ENCODE measurements around the gene SCAPER.
"Not testable (repeated sequence)": the region's sequence is repeated elsewhere in the genome, so short reads cannot be mapped to it uniquely, and the experiment has no call there.

The SCAPER gene

DNA sequence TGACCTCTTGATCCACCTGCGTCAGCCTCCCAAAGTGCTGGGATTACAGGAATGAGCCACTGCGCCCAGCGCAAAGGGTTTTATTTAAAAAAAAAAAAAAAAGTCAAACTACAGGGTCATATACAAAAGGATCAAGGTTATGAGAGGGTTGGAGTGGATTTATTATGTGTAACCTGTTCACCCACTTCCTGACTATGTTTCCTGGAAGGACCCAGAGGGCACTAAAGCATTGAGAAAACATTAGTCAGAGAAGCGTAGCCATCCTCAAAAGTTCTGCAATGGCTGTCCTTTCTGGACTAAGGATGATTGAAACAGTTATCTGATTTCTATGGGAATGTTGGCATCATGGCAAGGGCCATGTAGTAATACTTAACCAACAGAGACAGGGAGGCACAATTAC, 7.3 kb upstream of the SCAPER start:
- no peak for DNase-seq

DNA sequence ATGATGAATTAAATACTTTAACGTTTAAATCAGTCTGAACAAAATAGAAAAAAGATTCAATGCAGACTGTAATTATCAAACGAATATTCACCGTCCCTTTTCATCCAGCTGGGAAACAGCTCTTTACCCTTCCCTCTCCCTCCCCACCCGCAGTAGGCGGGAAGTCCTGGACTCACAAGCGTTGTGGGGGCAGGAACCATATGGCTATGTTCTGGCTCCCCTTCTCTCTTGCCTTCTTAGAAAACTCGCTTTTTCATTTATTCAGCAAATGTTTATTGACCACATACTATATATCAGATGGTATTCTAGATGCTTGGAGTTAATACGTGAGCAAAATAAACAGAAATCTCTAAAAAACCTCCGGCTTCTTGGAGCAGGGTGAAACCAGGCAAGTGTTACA, 715 bp upstream of the SCAPER start:
- DNase-seq: no peak

DNA sequence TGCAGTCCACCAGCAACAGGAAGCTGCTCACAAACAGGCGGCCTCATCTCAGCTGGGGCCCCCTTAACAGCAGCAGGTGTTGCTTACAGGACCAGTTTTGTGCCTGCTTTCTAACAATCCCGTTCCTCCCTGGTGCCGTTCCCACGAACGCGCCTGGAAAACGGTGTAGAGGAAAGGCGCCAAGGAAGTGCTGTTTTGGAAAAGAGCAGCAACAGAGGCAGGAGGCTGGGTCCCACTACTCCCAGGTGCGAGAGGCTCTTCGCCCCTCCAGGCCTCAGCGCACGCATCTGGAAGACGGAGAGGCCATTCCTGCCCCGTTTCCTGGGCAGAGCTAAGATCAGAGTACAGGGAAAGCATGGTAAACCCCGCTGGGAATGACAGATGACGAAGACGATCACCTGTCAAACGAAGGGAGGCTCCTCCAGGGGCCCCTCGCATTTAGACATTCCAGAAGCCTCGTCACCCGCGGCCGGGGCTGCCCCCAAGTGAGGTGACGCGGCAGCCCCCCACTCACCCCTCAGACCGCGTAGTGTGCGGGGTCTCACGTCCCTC, 603 bp downstream of the SCAPER start:
- peak; percentile 12 for DNase-seq

DNA sequence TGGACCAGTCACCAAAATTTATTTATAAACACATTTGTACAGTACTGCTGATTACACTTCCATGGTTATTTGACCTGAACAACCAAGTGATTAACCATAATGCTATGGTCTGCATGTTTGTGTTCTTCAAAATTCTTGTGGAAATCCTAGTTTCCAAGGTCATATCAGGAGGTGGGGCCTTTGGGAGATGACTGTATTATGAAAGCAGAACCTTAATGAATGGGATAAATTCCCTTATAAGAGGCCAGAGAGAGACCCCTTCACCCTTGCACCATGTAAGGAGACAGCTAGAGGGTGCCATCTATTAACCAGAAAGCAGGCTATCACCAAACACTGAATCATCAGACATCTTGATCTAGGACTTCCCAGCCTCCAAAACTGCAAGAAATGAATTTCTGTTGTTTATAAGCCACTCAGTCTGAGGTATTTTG, 1.9 kb downstream of the SCAPER start:
- peak; percentile 45 for DNase-seq

DNA sequence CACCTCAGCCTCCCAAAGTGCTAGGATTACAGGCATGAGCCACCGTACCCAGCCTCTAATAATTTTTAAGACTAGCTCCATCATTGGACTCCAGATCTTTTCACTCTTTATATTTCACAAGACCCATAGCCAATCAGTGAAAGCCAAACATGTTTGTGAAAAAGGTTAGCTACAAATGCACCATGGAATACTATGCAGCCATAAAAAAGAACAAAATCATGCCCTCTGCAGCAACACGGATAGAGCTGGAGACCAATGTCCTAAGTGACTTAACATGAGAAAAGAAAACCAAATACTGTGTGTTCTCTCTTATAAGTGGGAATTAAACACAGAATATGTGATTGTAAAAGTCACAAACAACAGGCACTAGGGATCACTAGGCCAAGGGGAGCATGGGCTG, 3.2 kb downstream of the SCAPER start:
- no peak for DNase-seq

DNA sequence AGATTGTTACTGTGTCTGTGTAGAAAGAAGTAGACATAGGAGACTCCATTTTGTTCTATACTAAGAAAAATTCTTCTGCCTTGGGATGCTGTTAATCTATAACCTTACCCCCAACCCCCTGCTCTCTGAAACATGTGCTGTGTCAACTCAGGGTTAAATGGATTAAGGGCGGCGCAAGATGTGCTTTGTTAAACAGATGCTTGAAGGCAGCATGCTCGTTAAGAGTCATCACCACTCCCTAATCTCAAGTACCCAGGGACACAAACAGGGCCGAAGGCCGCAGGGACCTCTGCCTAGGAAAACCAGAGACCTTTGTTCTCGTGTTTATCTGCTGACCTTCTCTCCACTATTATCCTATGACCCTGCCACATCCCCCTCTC, 5.2 kb downstream of the SCAPER start:
- DNase-seq: not testable (repeated sequence)

DNA sequence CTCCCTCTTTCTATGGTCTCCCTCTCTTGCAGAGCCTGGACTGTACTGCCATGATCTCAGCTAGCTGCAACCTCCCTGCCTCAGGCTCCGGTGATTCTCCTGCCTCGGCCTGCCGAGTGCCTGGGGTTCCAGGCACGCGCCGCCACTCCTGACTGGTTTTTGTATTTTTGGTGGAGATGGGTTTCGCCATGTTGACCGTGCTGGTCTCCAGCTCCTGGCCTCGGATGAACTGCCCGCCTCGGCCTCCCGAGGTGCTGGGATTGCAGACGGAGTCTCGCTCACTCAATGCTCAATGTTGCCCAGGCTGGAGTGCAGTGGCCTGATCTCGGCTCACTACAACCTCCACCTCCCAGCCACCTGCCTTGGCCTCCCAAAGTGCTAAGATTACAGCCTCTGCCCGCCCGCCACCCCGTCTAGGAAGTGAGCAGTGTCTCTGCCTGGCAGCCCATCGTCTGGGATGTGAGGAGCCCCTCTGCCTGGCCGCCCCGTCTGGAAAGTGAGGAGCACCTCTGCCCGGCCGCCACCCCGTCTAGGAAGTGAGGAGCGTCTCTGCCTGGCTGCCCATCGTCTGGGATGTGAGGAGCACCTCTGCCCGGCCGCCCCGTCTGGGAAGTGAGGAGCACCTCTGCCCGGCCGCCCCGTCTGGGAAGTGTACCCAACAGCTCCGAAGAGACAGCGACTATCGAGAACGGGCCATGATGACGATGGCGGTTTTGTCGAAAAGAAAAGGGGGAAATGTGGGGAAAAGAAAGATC, 5.8 kb downstream of the SCAPER start:
- DNase-seq: not testable (repeated sequence)

DNA sequence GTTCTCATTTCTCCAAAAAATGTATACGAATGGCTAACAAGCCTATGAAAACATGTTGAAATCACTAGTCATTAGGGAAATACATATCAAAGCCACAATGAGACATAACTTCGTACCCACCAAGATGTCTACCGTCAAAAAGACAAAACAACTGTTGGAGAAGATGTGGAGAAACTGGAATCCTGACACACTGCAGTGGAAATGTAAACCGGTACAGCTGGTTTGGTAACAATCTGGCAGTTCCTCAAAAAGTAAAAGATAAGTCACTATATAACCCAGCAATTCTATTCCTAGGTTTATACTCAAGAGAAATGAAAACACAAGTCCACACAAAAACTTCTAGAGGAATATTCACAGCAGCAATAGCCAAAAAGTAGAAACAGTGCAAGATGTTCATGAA, 7.0 kb downstream of the SCAPER start:
- no peak for DNase-seq

DNA sequence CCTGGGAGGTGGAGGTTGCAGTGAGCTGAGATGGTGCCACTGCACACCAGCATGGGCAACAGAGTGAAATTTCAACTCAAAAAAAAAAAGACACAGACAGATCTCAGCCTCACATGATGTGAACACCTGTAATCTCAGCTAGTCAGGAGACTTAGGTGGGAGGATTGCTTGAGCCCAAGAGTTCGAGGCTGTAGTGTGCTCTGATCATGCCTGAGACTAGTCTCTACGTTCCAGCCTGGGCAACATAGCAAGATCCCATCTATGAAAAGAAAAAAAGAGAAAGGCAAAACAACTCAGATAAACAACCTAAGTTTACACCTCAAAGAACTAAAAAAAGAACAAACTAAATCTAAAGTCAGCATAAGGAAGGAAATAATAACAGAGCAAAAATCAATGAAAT, 11.0 kb downstream of the SCAPER start:
- no peak for DNase-seq

DNA sequence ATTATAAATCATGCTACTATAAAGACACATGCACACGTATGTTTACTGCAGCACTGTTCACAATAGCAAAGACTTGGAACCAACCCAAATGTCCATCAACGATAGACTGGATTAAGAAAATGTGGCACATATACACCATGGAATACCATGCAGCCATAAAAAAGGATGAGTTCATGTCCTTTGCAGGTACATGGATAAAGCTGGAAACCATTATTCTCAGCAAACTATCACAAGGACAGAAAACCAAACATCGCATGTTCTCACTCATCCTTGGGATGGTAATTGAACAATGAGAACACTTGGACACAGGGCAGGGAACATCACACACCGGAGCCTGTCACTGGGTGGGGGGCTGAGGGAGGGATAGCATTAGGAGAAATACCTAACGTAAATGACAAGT, 12.3 kb downstream of the SCAPER start:
- DNase-seq: not testable (repeated sequence)

DNA sequence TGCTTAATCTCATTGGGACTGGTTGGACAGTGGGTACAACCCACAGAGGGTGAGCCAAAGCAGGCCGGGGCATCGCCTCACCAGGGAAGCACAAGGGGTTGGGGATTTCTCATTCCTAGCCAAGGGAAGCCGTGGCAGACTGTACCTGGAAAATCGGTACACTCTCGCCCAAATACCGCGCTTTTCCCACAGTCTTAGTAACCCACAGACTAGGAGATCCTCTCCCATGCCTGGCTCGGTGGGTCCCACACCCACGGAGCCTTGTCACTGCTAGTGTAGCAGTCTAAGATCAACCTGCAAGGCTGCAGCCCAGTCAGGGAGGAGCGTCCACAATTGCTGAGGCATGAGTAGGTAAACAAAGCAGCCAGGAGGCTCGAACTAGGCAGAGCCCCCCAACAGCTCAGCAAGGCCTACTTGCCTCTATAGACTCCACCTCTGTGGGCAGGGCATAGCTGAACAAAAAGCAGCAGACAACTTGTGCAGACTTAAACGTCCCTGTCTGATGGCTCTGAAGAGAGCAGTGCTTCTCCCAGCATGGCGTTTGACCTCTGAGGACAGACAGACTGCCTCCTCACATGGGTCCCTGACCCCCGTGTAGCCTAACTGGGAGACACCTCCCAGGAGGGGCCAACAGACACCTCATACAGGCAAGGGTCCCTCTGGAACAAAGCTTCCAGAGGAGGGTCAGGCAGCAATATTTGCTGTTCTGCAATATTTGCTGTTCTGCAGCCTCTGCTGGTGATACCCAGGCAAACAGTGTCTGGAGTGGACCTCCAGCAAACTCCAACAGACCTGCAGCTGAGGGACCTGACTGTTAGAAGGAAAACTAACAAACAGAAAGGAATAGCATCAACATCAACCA, 17.6 kb downstream of the SCAPER start:
- not testable (repeated sequence) for DNase-seq

DNA sequence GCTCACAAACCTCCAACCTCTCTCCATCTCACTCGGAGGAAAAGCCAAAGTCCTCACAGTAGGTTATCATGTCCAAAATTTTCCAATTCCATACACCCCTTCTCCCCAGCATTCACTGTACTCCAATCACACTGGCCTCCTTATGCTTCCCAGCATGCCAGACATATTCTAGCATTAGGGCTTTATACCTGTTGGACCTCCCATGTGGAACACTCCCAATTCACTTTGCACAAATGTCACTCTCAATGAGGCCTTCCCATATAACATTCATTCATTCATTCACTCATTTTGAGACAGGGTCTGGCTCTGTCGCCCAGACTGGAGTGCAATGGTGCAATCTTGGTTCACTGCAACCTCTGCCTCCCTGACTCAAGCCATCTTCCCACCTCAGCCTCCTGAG, 19.9 kb downstream of the SCAPER start:
- DNase-seq: no peak

DNA sequence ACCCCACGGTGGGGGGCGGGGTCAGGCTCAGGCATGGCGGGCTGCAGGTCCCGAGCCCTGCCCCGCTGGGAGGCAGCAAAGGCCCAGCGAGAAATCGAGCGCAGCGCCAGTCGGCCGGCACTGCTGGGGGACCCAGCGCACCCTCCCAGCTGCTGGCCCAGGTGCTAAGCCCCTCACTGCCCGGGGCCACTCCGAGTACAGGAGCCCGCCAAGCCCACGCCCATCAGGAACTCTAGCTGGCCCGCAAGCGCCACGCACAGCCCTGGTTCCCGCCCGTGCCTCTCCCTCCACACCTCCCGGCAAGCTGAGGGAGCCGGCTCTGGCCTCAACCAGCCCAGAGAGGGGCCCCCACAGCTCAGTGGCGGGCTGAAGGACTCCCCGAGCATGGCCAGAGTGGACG, 29.2 kb downstream of the SCAPER start:
- DNase-seq: no peak

DNA sequence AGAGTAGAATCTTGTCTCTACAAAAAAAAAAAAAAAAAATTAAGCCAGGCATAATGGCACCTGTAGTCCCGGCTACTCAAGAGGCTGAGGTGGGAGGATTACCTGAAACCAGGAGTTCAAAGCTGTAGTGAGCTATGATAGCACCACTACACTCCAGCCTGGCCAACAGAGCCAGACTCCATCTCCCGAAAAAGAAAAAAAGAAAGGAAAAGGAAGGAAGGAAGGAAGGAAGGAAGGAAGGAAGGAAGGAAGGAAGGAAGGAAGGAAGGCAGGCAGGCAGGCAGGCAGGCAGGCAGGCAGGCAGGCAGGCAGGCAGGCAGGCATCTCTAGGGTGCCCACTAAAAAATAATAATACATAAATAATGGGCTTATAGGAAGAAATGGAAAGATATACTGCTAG, 32.1 kb downstream of the SCAPER start:
- not testable (repeated sequence) for DNase-seq

DNA sequence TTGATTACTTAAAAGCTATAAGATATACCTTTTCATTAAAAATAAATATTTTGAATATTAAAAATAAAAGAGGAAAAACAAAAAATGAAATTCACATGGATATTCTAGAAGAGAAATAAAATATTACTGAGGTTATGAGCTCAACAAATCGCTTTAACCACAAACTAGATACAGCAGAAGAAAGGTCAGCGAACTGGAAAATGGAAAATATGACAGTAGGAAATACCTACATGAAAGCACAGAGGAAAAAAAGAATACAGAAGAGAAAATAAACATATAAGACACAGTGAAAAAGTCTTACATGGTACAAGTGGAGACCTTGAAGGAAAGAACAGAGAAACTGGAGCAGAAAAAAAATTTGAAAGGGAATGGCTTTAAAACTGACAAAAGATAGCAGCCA, 33.2 kb downstream of the SCAPER start:
- no peak for DNase-seq

DNA sequence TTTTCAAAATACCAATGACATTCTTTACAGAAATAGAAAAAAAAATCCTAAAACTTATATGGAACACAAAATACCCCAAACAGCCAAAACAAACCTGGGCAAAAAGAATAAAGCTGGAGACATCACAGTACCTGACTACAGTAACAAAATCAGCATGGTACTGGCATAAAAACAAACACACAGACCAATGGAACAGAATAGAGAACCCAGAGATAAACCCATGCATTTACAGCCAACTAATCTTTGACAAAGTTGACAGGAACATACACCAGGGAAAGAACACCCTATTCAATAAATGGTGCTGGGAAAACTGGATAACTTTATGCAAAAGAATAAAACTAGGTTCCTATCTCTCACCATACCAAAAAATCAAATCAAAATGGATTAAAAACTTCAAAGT, 36.4 kb downstream of the SCAPER start:
- no peak for DNase-seq

DNA sequence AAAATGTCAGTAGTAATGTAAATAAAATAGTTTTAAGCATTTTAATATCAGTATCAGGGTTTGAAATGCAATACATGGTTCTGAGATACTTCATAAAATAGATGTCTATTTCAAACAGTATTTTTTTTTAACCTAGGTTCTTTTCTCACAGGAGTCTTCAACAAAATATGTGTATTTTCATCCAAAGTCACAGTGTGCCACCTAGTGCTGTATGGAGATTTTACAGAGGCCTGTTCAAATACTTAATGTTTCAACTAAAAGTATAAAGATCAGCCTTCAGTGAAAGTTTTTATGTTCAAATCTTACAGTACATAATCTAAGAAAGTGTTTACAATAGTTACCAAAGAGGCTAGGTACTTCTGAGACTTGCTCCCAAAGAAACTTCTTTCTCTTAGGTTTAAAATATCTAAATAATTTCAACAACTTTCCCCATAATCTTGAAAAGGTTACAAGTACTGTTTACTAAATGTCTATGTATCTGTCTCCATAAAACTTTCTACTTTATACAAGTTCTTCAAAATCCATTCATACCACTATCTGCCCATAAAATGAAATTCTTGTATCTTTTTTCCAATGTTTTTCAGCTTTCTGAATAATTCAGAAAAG, 38.3 kb downstream of the SCAPER start:
- peak; percentile 28 for DNase-seq

DNA sequence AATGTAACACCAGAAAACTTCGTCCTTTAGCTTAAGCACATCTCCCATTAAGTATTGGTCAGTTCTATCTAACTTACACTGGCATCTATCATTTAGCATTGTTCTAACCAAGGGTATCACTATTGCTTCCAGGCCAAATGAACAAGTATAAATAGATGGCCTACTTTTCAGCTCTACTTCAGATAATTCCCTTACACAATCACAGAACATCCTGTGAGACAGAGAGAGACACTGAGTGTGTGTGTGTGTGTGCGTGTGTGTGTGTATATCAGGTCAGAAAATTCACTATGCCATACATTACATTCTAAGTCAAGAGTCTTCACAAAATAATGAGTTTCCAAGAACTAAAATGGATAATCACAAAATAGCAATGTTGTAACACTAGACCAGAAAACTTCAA, 39.1 kb downstream of the SCAPER start:
- no peak for DNase-seq

DNA sequence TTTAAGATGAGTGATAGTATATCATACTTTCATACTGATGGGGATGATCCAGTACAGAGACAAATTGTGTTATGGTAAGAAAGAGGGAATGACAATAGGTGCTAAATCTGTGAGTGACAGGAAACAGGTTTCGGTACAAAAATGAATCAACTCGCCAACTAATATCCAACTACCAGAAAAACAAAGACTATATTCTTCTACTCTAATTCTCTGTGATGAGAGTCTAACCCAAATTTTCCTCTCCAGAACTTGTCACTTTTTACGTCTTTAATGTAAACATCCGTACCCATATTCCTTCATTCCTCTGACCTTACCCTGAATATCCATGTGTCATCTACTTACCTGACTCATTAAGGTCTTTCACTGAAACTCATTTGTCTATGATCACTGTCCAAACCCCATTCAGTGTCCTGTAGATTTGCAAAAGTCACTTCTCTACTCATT, 39.6 kb downstream of the SCAPER start:
- peak; percentile 68 for DNase-seq

DNA sequence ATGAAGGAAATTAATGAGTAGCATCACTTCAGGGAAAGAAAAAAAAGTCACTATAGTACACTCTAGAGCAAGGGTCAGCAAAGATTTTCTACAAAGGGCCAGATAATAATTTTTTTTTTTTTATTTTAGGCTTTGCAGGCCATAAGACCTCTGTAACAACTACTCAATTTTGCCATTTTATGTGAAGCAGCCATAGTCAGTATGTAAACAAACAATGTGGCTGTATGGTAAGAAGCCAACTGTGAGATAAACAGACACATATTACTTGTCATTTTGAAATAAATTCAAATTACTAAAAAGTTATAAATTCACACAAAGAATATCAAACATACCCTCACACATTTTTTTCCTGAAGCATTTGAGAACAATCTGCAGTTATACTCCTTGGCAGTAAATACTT, 40.6 kb downstream of the SCAPER start:
- DNase-seq: no peak

DNA sequence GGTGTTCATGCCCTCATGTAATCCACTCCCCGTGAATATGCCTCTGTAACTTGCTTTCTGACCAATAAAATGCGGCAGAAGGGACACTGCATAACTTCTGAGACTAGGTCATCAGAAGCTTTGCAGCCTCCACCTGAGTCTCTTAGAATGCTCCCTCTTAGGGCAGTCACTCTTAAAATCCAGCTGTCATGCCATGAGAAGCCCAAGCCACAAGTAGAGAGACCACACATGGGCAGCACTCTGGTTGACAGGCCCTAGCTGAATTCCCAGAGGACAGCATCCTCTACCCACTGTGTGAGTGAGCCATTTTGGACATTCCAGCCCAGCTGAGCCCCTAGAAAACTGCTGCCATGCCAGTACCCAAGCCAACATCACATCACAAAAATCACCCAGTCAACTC, 41.4 kb downstream of the SCAPER start:
- no peak for DNase-seq

DNA sequence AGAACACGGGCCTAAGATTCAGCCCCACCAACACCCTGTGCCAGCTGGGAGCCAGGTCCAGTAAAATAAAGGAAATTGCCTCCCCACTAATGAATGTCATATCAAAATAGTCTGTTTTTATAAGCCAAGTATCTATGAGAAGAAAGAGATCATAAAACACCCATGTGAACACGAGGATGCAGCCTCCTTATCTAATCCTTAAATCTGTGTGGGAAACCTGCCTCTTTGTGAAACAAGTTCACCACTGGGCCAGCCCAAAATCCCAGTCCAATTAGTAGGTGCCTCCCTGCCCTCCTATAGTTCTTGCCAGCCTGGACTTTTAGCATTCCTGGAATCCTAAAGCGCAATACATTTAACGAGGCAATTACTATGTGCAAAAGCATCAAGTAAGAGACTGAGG, 42.0 kb downstream of the SCAPER start:
- no peak for DNase-seq

DNA sequence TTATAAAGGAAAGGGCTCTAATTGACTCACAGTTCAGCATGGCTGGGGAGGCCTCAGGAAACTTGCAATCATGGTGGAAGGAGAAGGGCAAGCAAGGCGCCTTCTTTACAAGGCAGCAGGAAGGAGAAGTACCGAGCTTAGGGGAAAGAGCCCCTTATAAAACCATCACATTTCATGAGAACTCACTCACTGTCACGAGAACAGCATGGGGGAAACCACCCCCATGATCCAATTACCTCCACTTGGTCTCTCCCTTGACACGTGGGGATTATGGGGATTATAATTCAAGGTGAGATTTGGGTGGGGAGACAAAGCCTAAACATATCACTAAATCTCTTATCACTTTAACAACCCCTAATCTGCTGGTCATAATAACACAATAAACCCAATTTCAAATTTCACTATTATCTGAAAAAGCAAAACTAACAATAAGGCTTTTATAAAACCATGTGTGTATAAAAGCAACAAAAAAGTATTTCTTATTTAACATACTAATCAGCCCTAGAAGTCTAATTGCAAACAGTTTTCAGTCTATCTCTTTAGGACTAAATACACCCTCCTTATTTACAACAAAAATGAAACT, 43.2 kb downstream of the SCAPER start:
- DNase-seq: no peak
